ENCODE data around the gene TRAF4. TPM values are rescaled to one million over a fixed set of nuclear protein-coding genes. Genes with fewer than 3 reads are reported as not detected.

Gene TRAF4
- total RNA-seq, 1 donor from 2014 or later, result 26.5 TPM

GRCh38 chr17:28747051-28747691 is 3.4 kb downstream of the TRAF4 start:
- Histone ChIP-seq H3K27me3 (no peaks in the 10 kb centered on the region), H3K27ac (peak overlapping the region; percentile 95), H3K4me1 (peaks cover 61% of the 10 kb centered on the region), H3K36me3 (peaks cover 0 to 16% of the 10 kb centered on the region in 2 donors), H3K9me3 (no peaks in the 10 kb centered on the region), H3K4me3 (no peak overlapping the region)
- no peak for TF ChIP-seq CTCF (IDR thresholded peaks at IDR 0.05)
- no peak for TF ChIP-seq POLR2A (IDR thresholded peaks at IDR 0.05)
- TF ChIP-seq POLR2AphosphoS5 (IDR thresholded peaks at IDR 0.05; ENCODE audit: insufficient read depth in 1 of 2, low read depth in 1 of 2), result peak in 1 of 2 donors; percentile 29
- DNase-seq (ENCODE audit: extremely low spot score in 2 of 2), result no peak
- intact Hi-C loops (cut with DNase I), result no loop called here

GRCh38 chr17:28747801-28748750 is 4.3 kb downstream of the TRAF4 start:
- H3K9me3 ChIP-seq, result no peaks in the 10 kb centered on the region
- no peak overlapping the region for H3K4me3 ChIP-seq
- H3K27me3 ChIP-seq, result no peaks in the 10 kb centered on the region
- TF ChIP-seq POLR2A (IDR thresholded peaks at IDR 0.05) (no peak), POLR2AphosphoS5 (IDR thresholded peaks at IDR 0.05; ENCODE audit: insufficient read depth in 1 of 2, low read depth in 1 of 2) (no peak), CTCF (IDR thresholded peaks at IDR 0.05) (no peak)
- H3K4me1 ChIP-seq, result peaks cover 55% of the 10 kb centered on the region
- DNase-seq (ENCODE audit: extremely low spot score in 2 of 2), result no peak
- intact Hi-C loops (cut with DNase I), result no loop called here
- H3K36me3 ChIP-seq, result peaks cover 0 to 16% of the 10 kb centered on the region in 2 donors
- H3K27ac ChIP-seq, result no peak overlapping the region

GRCh38 chr17:28748852-28749515 is 5.2 kb downstream of the TRAF4 start:
- TF ChIP-seq POLR2AphosphoS5 (IDR thresholded peaks at IDR 0.05; ENCODE audit: insufficient read depth in 1 of 2, low read depth in 1 of 2) (no peak), CTCF (IDR thresholded peaks at IDR 0.05) (no peak), POLR2A (IDR thresholded peaks at IDR 0.05) (no peak)
- H3K27ac ChIP-seq, result no peak overlapping the region
- H3K4me3 ChIP-seq, result no peak overlapping the region
- intact Hi-C loops (cut with DNase I), result no loop called here
- no peaks in the 10 kb centered on the region for H3K9me3 ChIP-seq
- H3K36me3 ChIP-seq, result peaks cover 0 to 16% of the 10 kb centered on the region in 2 donors
- H3K4me1 ChIP-seq, result peaks cover 49% of the 10 kb centered on the region
- DNase-seq (ENCODE audit: extremely low spot score in 2 of 2), result no peak
- H3K27me3 ChIP-seq, result no peaks in the 10 kb centered on the region

- H3K9me3 ChIP-seq, result no peaks in the 10 kb centered on the region
- H3K27me3 ChIP-seq, result no peaks in the 10 kb centered on the region
- TF ChIP-seq CTCF (IDR thresholded peaks at IDR 0.05) (no peak), POLR2A (IDR thresholded peaks at IDR 0.05) (no peak), POLR2AphosphoS5 (IDR thresholded peaks at IDR 0.05; ENCODE audit: insufficient read depth in 1 of 2, low read depth in 1 of 2) (no peak)
- no peak overlapping the region for H3K4me3 ChIP-seq
- H3K4me1 ChIP-seq, result peaks cover 43% of the 10 kb centered on the region
- H3K36me3 ChIP-seq, result peaks cover 0 to 16% of the 10 kb centered on the region in 2 donors
- intact Hi-C loops (cut with DNase I), result no loop called here
- peak overlapping the region; percentile 47 for H3K27ac ChIP-seq
- no peak for DNase-seq (ENCODE audit: extremely low spot score in 2 of 2)
Measured at GRCh38 chr17:28749516-28750177, 5.8 kb downstream of the TRAF4 start.
